ENCODE measurements around the gene PTPRU. TPM values are rescaled to one million over a fixed set of nuclear protein-coding genes. Genes with fewer than 3 reads are reported as not detected.
A peak's percentile ranks its signal among the peaks of the same experiment; 100 is the strongest.
"Not testable (repeated sequence)": the region's sequence is repeated elsewhere in the genome, so short reads cannot be mapped to it uniquely, and the experiment has no call there.

The PTPRU gene
- total RNA-seq, 1 experiment from 2014 or later: 3.0 TPM

- DNase-seq (ENCODE audit: low spot score): not testable (repeated sequence)
Measured at GRCh38 chr1:29222260-29222659, 14.1 kb upstream of the PTPRU start.

GRCh38 chr1:29222686-29223085, 13.6 kb upstream of the PTPRU start:
- DNase-seq (ENCODE audit: low spot score): no peak

GRCh38 chr1:29223521-29223920, 12.8 kb upstream of the PTPRU start:
- DNase-seq (ENCODE audit: low spot score): no peak

- DNase-seq (ENCODE audit: low spot score): no peak
Measured at GRCh38 chr1:29224356-29224837, 11.9 kb upstream of the PTPRU start.

- no peak for DNase-seq (ENCODE audit: low spot score)
Measured at GRCh38 chr1:29225361-29225760, 11.0 kb upstream of the PTPRU start.

- DNase-seq (ENCODE audit: low spot score): no peak
Measured at GRCh38 chr1:29227511-29227910, 8.8 kb upstream of the PTPRU start.

GRCh38 chr1:29230204-29230552, 6.1 kb upstream of the PTPRU start:
- no peak for DNase-seq (ENCODE audit: low spot score)

GRCh38 chr1:29230553-29231378, 5.6 kb upstream of the PTPRU start, which contains the start of gene MECR:
MECR (minus strand) TSS chr1:29230934; CDS start chr1:29230906, 28 bp downstream.
- peak; percentile 66 for DNase-seq (ENCODE audit: low spot score)

GRCh38 chr1:29232387-29232786, 3.9 kb upstream of the PTPRU start:
- no peak for DNase-seq (ENCODE audit: low spot score)

- DNase-seq (ENCODE audit: low spot score): no peak
Measured at GRCh38 chr1:29233693-29234092, 2.6 kb upstream of the PTPRU start.

GRCh38 chr1:29234471-29234870, 1.9 kb upstream of the PTPRU start:
- DNase-seq (ENCODE audit: low spot score): no peak

GRCh38 chr1:29234881-29235280, 1.4 kb upstream of the PTPRU start:
- DNase-seq (ENCODE audit: low spot score): not testable (repeated sequence)

- no peak for DNase-seq (ENCODE audit: low spot score)
Measured at GRCh38 chr1:29236712-29237128, 398 bp downstream of the PTPRU start.

- DNase-seq (ENCODE audit: low spot score): no peak
Measured at GRCh38 chr1:29237129-29237821, 953 bp downstream of the PTPRU start.

GRCh38 chr1:29237852-29238619, 1.7 kb downstream of the PTPRU start:
- DNase-seq (ENCODE audit: low spot score): no peak

GRCh38 chr1:29238620-29239002, 2.3 kb downstream of the PTPRU start:
- DNase-seq (ENCODE audit: low spot score): no peak

GRCh38 chr1:29239142-29239541, 2.8 kb downstream of the PTPRU start:
- no peak for DNase-seq (ENCODE audit: low spot score)

- no peak for DNase-seq (ENCODE audit: low spot score)
Measured at GRCh38 chr1:29240400-29240837, 4.1 kb downstream of the PTPRU start.

GRCh38 chr1:29240986-29241385, 4.7 kb downstream of the PTPRU start:
- no peak for DNase-seq (ENCODE audit: low spot score)

GRCh38 chr1:29243023-29243870, 6.9 kb downstream of the PTPRU start:
- no peak for DNase-seq (ENCODE audit: low spot score)

GRCh38 chr1:29243871-29244200, 7.5 kb downstream of the PTPRU start:
- DNase-seq (ENCODE audit: low spot score): peak; percentile 46
